ENCODE measurements around the gene BPIFB6.

DNA sequence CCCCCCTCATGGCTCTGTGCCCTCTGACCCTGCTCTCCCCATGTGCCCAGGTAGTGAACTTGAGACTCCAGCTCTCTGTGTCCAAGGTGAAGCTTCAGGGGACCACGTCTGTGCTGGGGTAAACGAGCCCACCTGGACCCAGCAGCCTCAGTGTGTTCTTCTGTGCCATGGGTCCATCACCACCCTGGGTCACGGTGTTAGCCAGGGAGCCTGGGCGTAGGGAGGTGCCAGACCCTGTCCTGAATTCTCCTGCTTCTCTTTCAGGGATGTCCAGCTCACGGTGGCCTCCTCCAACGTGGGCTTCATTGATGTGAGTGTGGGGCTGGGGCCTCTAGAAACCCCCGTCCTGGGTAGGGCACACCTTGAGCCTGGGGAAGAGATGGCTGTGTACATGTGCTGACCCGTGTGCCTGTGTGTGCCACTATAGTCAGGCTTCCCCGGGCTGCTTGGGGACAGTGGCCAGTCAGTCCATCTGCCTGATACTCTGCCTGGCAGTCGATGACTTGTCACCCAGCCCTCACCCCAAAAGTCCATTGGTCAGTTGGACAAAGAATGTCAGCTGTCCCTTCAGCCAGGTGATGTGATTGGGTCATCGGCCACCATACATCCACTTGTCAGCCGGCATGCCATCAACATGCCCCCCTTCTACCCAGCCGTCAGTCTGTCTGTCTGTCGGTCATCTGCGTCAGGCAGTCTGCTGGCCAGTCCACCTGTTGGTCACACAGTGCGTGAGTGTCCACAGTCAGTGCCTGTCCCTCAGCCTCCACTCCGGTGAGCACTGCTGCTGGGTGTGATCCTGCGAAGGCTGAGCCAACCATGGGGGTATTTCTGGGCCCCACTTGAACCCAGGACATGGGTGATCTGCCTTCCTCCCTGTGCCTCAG lies 10.9 kb upstream of the BPIFB6 start:
- TF ChIP-seq ZNF560 (tag by site-specific recombination; IDR thresholded peaks at IDR 0.05; ENCODE audit: borderline replicate concordance): no peak
- no peak for TF ChIP-seq CTCF (tag by site-specific recombination; IDR thresholded peaks at IDR 0.05)
- TF ChIP-seq TCF7L2 (IDR thresholded peaks at IDR 0.05; ENCODE audit: borderline replicate concordance, low read depth, low read length): no peak
- TF ChIP-seq YY2 (tag by site-specific recombination; IDR thresholded peaks at IDR 0.05): no peak
- TF ChIP-seq REST (tag by site-specific recombination; IDR thresholded peaks at IDR 0.05): no peak
- TF ChIP-seq ZNF138 (tag by site-specific recombination; IDR thresholded peaks at IDR 0.05; ENCODE audit: borderline replicate concordance): no peak
- TF ChIP-seq ZFP69B (tag by site-specific recombination; IDR thresholded peaks at IDR 0.05): no peak
- TF ChIP-seq ZNF140 (tag by site-specific recombination; IDR thresholded peaks at IDR 0.05): no peak
- TF ChIP-seq, protein P1, sequence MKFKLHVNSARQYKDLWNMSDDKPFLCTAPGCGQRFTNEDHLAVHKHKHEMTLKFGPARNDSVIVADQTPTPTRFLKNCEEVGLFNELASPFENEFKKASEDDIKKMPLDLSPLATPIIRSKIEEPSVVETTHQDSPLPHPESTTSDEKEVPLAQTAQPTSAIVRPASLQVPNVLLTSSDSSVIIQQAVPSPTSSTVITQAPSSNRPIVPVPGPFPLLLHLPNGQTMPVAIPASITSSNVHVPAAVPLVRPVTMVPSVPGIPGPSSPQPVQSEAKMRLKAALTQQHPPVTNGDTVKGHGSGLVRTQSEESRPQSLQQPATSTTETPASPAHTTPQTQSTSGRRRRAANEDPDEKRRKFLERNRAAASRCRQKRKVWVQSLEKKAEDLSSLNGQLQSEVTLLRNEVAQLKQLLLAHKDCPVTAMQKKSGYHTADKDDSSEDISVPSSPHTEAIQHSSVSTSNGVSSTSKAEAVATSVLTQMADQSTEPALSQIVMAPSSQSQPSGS (tag by site-specific recombination; IDR thresholded peaks at IDR 0.05; ENCODE audit: low read depth): no peak
